GM18909 (cell line): Measurements from ENCODE around the gene TFIP11.
"Not testable (repeated sequence)": the region's sequence is repeated elsewhere in the genome, so short reads cannot be mapped to it uniquely, and the experiment has no call there.

Experiments used
- ATAC-seq: cut with Tn5 transposase; IDR thresholded peaks from one replicate; pipeline ENCODE4 v1.9.1; 2021; ENCODE audit warnings: mild to moderate bottlenecking; ENCODE audit not compliant: unreplicated experiment, poor library complexity

Gene TFIP11

DNA sequence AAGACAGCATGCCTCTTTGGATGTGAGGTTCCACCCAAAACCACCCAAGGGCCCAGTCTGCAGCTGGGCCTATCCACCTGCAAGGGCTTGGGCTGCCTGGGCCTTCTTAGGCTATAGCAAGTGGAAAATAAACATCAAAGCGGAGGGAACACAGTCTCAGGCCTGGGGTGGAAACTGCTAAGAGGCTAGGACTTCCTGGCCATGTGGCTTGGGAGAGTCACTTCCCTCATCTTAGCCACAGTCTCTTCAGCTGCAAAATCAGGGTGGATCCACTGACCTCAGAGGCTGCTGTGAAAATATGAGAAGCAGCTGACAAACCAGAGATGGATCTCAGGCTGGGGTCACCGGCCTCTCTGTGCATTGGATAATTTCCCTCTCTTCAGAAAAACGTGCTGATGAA, 30.6 kb upstream of the TFIP11 start:
- no peak for ATAC-seq

DNA sequence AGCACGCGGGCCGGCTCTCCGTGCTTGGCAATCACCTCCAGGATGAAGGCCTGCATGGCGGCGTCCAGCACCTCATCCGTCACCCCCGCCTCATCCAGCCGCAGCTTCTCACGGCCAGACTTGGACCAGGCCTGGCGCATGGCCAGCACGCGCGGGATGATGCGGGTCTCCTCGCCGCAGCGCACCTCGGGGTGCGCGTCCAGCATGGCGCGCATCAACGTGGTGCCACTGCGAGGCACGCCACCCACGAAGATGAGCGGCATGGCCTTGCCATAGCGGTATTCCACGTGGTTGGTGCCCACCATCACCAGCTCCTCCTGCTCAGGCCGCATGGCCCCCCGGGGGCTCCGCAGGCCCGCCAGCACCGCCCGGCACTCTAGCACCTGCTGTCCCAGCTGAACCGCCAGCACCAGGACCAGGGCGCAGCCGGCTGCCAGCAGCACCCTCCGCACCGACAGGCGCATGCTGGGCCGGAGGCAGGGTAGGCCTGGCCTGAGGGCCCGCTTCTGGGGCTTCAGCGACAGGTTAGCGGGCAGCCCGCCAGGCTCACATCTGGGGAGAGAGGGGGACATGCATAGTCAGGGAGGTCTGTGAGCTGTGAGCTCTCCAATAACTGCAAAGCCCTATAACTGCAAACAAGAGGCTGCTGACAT, 29.0 kb upstream of the TFIP11 start:
- ATAC-seq: no peak

DNA sequence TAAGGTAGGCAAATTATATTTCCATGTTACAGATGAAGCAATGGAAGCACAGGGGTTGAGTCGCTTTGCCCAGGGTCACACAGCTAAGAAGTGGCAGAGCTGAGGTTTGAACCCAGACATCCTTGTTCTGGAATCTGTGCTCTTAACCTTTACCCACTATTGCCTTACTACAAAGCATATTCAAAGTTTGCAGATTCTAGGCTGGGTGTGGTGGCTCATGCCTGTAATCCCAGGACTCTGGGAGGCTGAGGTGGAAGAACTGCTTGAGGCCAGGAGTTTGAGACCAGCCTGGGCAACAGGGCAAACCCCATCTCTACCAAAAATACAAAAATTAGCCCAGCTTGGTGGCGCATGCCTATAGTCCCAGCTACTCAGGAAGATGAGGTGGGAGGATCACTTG, 27.8 kb upstream of the TFIP11 start:
- no peak for ATAC-seq

DNA sequence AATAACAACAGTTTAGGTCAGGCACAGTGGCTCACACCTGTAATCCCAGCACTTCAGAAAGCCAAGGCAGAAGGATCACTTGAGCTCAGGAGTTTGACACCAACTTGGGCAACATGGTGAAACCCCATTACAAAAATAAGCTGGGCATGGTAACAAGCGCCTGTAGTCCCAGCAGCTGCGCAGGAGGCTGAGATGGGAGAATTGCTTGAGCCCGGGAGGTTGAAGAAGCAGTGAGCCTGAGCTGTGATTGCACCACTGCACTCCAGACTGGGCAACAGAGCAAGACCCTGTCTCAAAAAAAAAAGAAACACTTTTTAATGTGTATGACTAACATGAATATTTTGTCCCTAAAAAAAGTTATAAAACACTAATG, 24.5 kb upstream of the TFIP11 start:
- ATAC-seq: no peak

DNA sequence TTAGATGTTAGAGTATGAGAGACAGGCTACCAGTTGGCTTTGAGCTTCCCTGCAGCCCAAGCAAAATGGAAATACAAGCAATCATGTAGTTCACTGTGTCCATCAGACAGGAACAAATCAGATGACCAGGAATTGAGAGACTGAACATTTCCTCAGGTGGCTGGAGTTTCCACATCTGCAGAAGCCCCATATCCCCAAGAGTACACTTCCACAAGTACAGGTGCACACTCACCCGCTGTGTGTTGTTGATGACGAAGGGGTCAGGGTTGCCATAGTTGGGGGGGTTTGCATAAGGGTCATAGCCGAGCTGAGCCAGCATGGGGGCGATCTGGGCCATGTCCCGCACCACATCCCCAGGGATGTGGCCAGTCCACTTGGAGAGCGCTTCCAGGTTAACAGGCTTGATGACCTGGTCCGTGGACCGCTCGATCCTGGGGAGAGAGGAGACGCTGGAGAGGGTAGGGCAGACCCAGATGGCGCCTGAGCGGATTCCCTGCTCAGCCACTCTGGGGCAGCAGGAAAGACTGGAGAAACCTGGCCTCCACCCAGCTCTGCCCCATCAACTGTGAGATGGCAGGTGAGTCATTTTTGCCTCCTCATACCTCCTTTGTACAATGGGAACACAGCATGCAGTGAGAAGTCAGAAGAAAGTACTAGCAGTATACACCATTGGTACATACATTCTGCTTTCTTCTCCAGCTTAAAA, 23.9 kb upstream of the TFIP11 start:
- no peak for ATAC-seq

DNA sequence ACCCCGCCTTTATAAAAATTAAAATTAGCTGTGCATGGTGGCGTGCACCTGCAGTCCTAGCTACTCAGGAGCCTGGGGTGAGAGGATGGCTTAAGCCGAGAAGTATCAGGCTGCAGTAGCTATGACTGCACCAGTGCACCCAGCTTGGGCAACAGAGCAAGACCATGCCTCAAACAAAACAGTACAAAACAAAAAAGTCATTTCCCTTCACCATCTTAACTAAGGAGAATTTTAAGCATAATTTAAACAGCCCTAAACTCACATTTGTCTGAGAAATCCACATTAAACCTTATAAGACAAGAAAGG, 23.3 kb upstream of the TFIP11 start:
- ATAC-seq: no peak

DNA sequence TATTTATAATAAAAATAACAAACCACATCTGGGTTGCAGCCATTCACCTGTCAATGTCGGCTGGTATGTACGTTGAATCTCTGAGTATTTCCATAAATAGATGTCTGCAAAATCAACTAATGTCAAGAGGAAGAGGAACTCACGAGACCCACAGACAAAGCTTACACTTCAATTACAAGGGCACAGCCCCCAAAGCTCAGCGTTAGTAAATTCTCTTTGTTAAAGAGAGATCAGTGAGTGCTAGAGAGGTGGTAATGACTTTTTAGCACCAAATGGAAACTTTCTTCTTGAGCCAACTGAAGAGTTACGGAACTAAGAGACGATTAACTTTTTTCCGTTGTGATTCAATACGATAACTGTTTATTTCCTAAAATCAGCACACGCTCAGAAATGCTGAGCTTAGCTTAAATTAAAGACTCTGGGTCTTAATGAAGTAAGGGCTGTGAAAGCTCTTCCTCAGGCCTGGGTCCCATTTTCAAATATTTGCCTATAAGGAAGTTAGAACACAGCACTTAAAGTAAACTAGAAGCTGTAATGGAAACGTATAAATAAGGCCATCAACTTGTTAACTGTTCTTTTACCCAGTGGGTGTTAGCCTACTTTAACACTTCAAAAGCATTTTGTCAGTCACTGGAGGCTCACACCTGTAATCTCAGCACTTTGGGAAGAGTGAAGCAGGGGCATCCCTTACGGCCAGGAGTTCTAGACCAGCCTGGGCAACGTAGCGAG, 22.8 kb upstream of the TFIP11 start:
- no peak for ATAC-seq

DNA sequence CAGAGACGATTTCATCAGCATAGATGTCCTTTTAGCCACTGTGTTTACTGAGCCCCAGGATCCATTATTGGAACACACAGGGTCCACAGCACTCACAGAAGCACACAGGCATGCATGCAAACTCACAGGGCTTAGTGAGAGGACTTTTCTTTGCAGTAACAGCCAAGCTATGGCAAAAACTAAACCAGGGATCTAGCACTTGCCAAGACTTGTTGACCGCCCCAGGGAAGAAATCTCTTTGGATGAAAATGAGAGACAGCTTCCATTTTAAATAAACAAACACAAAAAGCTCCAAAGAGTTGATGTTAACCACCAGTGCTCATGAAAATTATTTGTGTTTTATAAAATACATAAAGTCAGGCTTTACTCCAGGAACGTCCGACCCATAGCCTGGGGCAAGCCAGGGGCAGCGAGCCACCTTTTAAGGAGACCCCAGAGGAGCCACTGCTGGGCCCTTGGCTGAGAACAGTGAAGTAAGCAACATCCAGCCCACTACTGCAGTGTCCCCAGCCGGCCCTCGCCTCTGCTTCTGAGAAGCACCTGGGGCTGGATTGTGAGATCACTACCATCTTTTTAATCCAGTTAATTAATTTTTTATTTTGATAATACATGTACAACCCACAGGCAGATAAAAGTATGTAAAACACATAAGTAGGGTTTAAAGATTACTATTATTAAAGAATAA, 22.0 kb upstream of the TFIP11 start:
- ATAC-seq: no peak

DNA sequence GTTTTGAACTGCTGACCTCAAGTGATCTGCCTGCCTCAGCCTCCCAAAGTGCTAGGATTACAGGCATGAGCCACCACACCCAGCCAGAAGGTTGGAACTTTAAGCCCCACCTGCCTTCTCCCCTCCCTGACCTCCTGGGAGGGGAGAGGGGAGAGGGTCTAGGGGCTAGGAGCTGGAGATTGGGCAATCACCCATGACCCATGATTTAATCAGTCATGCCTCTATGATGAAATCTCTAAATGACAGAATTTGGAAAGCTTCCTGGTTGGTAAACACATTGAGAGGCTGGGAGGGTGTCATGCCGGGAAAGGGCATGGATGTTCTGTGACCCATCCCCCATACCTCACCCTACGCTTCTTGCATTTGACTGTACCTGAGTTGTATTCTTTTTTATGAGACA, 17.1 kb upstream of the TFIP11 start:
- ATAC-seq: no peak

DNA sequence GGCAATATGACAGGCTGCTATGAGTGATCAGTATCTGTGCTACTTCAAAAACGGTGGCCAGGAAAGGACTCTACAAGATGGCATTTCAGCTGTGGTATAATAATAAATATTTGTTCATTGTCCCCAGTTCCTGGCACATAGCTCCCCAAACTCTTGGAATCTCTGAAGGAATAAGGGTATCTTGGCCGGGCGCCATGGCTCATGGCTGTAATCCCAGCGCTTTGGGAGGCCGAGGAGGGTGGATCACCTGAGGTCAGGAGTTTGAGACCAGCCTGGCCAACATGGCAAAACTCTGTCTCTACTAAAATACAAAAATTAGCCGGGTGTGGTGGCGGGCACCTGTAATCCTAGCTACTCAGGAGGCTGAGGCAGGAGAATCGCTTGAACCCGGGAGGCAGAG, 16.2 kb upstream of the TFIP11 start:
- not testable (repeated sequence) for ATAC-seq

DNA sequence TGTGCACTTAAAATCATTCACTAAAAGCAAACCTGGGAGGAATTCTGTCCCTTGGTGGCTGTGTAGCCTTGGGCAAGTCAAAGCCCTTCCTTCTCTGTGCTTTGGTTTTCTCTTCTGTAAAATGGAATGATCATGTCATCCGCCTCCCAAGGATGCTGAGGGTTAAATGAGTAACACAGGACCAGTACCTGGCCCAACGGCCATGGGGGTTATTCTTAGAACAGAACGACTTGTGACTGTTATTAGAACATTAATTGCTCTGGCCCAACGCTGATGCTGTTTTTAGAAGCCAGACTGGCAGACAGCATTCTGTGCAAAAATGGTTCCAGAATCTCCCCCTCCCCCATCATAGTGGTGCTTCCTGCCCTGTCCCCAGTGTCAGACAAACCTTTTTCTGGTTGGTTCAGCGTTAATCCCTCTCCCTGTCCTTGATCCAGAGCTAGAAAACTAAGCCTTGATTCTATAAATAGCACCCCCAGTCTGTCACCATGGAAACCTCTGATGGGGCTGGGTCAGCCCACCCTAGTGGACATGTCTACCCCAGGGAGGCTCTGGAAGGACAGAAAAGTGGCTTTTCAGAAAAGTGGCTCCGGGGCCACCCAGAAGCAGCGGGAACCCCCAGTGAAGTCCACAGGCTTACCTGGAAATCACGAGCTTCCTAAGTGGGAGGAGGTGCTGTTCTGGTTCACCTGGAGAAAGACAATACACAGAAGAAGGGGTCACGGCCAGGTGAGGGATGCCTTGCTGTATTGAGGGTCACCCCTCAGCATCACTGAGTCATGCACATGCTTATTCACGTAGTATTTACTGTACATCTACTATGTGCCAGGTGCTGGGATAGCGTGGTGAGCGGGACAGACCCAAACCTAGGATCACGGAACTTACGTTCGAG, 15.5 kb upstream of the TFIP11 start:
- ATAC-seq: no peak

DNA sequence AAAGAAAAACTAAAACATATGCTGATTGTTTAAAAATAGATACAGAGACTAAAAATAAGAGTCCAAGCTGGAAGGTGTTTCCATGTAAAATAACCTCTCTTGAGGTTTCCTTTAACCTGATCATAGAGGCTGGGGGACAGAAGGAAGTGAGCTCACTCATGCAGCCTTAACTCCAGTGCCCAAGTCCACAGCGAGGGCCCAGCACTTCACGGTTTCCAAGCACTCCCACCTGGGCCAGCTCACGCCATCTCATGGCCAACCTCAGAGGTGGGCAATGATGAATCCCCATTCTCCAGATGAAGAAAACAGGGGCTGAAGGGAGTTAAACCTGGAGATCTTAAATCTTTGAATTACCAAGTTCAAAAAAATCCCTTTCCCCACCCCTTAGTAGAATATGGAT, 14.9 kb upstream of the TFIP11 start:
- no peak for ATAC-seq

DNA sequence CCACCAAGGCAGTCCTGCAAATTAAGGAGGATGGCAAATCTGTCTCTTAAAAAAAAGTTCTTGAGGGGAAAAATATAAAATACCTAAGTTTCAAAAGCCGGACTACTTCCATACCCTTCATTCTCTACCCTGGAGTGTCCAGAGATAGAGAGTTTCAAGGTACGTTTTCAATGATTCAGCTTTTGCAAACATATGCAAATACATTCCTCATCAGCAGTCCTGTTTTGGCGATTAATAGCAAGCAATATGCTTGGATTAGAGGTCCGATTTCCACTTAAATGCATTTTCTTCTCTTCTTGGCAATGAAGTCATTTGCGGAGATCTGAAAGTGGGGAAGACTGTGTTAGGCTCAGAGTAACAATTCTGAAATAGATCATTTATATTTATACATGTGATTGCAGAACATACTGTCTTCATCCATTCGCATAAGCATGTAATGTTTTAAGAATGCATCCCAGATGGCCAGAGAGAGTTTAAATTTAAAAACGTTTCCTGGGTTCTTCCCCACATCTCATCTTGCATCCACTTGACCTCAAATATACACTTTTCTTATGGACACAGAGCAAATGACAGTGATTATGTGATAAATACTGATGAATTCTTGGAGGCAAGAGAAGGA, 13.8 kb upstream of the TFIP11 start:
- ATAC-seq: no peak

DNA sequence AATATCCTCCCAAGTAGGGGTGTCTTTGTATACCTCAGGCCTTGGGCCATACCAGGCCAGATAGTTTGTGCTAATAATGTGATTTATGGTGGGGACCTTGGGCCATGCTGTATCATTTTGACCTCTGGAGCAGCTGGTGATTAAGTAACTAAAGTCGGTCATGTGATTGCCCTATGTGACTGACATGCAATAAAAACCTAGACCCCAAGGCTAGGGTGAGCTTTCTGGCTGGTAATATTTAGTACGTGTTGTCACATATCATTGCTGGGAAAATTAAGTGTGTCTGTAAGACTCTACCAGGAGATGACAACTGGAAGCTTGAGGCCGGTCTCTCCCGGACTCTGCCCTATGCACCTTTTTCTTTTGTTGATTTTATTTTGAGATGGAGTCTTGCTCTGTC, 12.6 kb upstream of the TFIP11 start:
- no peak for ATAC-seq

DNA sequence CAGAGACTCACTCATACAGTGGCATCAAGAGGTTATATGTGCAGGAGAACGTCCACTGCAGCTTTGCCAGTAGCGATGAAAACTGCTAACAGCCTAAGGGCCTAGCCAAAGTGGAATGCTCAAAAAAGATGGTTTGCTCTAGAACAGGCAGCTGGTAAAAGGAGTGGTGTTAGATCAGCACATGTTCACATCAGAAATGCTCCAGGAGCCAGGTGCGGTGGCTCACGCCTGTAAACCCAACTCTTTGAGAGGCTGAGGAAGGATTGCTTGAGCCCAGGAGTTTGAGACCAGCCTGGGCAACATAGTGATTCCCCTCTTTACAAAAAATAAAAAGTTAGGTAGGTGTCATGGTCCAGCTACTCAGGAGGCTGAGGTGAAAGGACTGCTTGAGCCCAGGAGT, 10.3 kb upstream of the TFIP11 start:
- no peak for ATAC-seq

DNA sequence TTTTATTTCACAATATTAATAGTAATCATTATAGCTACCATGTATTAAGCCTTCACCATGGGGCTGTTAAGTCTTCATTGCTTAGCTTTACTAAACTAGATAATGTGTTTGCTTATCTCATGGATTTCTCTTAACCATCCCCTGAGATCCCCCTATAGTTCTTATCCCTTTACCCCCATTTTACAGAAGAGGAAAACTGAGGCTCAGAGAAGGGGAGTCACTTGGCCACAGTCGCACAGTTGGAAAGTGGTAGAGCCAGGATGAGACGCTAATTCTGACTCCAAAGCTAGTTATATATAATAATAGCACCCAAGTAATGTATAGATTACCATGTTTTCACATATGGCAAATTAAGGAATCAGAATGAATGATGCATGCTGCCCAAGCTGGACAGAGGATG, 9.7 kb upstream of the TFIP11 start:
- ATAC-seq: no peak

DNA sequence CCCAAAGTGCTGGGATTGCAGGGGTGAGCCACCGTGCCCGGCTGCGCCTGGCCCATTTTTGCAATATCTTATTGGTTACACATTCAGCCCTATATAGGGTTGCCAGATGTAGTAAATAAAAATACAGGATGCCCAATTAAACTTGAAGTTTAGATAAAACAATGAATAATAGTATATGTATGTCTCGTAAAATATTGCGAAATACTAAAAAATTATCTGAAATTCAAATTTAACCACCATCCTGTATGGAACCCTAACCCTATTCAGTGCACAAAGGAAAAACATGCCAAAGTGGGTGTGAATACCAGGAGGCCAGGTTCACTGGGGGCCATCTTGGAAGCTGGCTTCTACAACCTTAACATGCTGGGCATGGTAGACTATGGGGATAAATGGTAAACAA, 5.2 kb upstream of the TFIP11 start:
- ATAC-seq: no peak

DNA sequence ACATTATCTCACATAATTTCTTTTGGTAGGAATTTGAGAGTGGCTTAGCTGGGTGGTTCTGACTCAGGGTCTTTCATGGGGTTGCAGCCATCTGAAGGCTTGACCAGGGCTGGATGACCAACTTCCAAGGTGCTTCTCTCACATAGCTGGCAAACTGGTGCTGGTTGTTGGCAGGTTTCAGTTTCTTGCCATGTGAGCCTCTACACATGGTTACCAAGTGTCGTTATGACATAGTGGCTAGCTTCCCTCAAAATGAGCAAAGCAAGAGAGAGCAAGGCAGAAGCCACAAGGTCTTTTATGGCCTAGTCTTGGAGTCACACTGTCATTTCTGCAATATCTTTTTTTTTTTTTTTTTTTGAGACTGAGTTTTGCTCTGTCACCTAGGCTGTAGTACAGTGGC, 4.2 kb upstream of the TFIP11 start:
- no peak for ATAC-seq

DNA sequence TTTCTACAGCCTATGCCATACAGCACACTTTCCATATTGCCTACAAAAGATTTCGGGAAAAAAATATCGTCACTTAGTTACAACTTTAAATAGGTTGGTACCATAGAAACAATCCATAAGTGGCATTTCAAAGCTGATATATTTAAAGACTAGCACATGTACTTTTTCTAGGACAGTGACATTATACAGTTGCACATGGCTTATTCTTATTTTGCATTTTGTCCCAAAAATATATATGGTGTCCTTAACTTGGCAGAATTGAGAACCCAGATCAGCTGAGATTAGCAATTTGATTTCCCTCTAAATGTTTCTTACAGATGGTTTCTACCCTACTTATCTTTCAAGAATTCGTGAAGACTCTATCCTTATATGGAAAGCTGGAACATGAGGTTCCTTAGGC, 3.7 kb upstream of the TFIP11 start:
- ATAC-seq: no peak
